ENCODE measurements around the gene UAP1L1. TPM values are rescaled to one million over a fixed set of nuclear protein-coding genes. Genes with fewer than 3 reads are reported as not detected.

The UAP1L1 gene
- total and polyA plus RNA-seq, 2 of the 8 experiments (the other 6 are each of a cell fraction or from before 2014, with no cell fraction given): 2.0 to 5.4 TPM

GRCh38 chr9:137040568-137040967, 36.7 kb upstream of the UAP1L1 start:
- Histone ChIP-seq H2BK120ac (replicated peaks; ENCODE audit: low read depth, low read length) (no peak overlapping the region), H2AK5ac (ENCODE audit: low read depth, low read length) (no peak overlapping the region)

More at GRCh38 chr9:137040568-137040967, 36.7 kb upstream of the UAP1L1 start:
- H3K9ac ChIP-seq (replicated peaks in 1 of 4; ENCODE audit: extremely low read depth in 1 of 4, low read depth in 3 of 4, low read length in 3 of 4): no peak overlapping the region
- 95% methylated on average over 16 of the region's 23 CpGs; no CpG with 5 or more reads in 1 of the 2 experiments for WGBS, 2 experiments (ENCODE audit: extremely low coverage in 1 of 2, insufficient coverage in 1 of 2, insufficient read length in 1 of 2, insufficient replicate concordance in 2 of 2, low coverage in 1 of 2, low lambda C conversion rate in 2 of 2, missing lambda C conversion rate in 1 of 2)
- peaks cover 0 to 3% (median 0%) of the 10 kb centered on the region in 4 experiments; a peak in 1 of 8 replicates for H3K36me3 ChIP-seq (ENCODE audit: control insufficient read depth in 2 of 4, insufficient read depth in 4 of 4, low read length in 3 of 4)
- no peak overlapping the region for H3K56ac ChIP-seq (replicated peaks; ENCODE audit: insufficient read length, low read depth, low read length)
- H3K23ac ChIP-seq (ENCODE audit: insufficient read length): no peak overlapping the region
- POLR2A ChIA-PET (ENCODE audit: partially characterized antibody): no interaction called here
- H3K23me2 ChIP-seq (ENCODE audit: low read depth, low read length): peaks cover 5% of the 10 kb centered on the region; the same call in 1 of the 2 replicates
- no peak overlapping the region for H2BK20ac ChIP-seq (ENCODE audit: low read length)
- peaks cover 0 to 4% of the 10 kb centered on the region in 2 experiments; a peak in 1 of 4 replicates for H3K79me2 ChIP-seq (ENCODE audit: control insufficient read depth in 1 of 2, insufficient read depth in 2 of 2, low read length in 2 of 2)
- H4K8ac ChIP-seq (ENCODE audit: extremely low read depth, insufficient read depth, low read length): no peak overlapping the region
- H3K79me1 ChIP-seq (ENCODE audit: low read depth, low read length): peaks cover 9% of the 10 kb centered on the region
- no peak overlapping the region for H3K14ac ChIP-seq (ENCODE audit: insufficient read length)
- H2BK5ac ChIP-seq (ENCODE audit: low read depth, low read length): no peak overlapping the region
- no peak overlapping the region for H3K4me3 ChIP-seq (ENCODE audit: extremely low read depth in 1 of 4, insufficient read depth in 2 of 4, low read depth in 3 of 4, low read length in 4 of 4)
- no peak overlapping the region for H4K91ac ChIP-seq (replicated peaks; ENCODE audit: insufficient read length, low read length)
- FAIRE-seq (no peak), DNase-seq (ENCODE audit: low read depth in 1 of 2, low spot score in 2 of 2) (no peak)
- peaks cover 5 to 14% (median 10%) of the 10 kb centered on the region in 4 experiments; a peak in 6 of 7 replicates for H3K27me3 ChIP-seq (replicated peaks in 1 of 4; ENCODE audit: control insufficient read depth in 3 of 4, extremely low read depth in 1 of 4, insufficient read depth in 3 of 4, low read length in 3 of 4)
- H3K4me2 ChIP-seq (ENCODE audit: insufficient read depth in 1 of 2, low read depth in 2 of 2, low read length in 2 of 2): no peak overlapping the region
- H4K5ac ChIP-seq (ENCODE audit: insufficient read length, low read depth, low read length): no peak overlapping the region
- H3K4me1 ChIP-seq (replicated peaks in 1 of 4; ENCODE audit: control insufficient read depth in 3 of 4, insufficient read depth in 4 of 4, low read length in 3 of 4): peaks cover 3 to 6% (median 5%) of the 10 kb centered on the region in 4 experiments; a peak in 4 of 7 replicates
- H3K18ac ChIP-seq (ENCODE audit: extremely low read depth, low read length): no peak overlapping the region
- CTCF ChIA-PET (ENCODE audit: partially characterized antibody): interaction anchor here (2.0 kb wide), 1 partner anchor 12 kb away, joined by 13 read pairs; the partner anchor contains the start of gene ABCA2
- H2BK15ac ChIP-seq (ENCODE audit: low read length): no peak overlapping the region
- no peaks in the 10 kb centered on the region for H3K9me3 ChIP-seq (ENCODE audit: insufficient read depth in 2 of 2, low read depth in 1 of 2, low read length in 1 of 2)
- no peak overlapping the region for H2AFZ ChIP-seq (ENCODE audit: low read length)
- no peak overlapping the region for H3K4ac ChIP-seq (replicated peaks; ENCODE audit: insufficient read length, low read depth, low read length)
- H2BK12ac ChIP-seq (ENCODE audit: low read depth, low read length): no peak overlapping the region
- peaks cover 9 to 17% of the 10 kb centered on the region in 2 experiments for H4K20me1 ChIP-seq (replicated peaks in 1 of 2; ENCODE audit: control insufficient read depth in 1 of 2, insufficient read depth in 2 of 2, low read length in 2 of 2)
- H3K27ac ChIP-seq (ENCODE audit: low read depth, low read length): no peak overlapping the region
- TF ChIP-seq CREB1 (IDR thresholded peaks at IDR 0.05) (no peak), NRF1 (IDR thresholded peaks at IDR 0.05; ENCODE audit: low read depth, low read length) (no peak), CBX5 (IDR thresholded peaks at IDR 0.05; ENCODE audit: low read depth, low read length) (no peak), SIX5 (IDR thresholded peaks at IDR 0.05; ENCODE audit: low read depth, low read length) (no peak), E2F6 (IDR thresholded peaks at IDR 0.05) (no peak), TAF7 (optimal IDR thresholded peaks at IDR 0.05; ENCODE audit: borderline replicate concordance, low read depth, low read length) (no peak), HDAC6 (IDR thresholded peaks at IDR 0.05; ENCODE audit: low read depth, low read length) (no peak), SP2 (IDR thresholded peaks at IDR 0.05; ENCODE audit: low read length) (no peak), YY1 (IDR thresholded peaks at IDR 0.05; ENCODE audit: low read depth, low read length) (no peak)
